Thymus (tissue), 14 donors: ENCODE results near the gene IGFLR1. TPM values are rescaled to one million over a fixed set of nuclear protein-coding genes. Genes with fewer than 3 reads are reported as not detected.

Source experiments
- DNase-seq, 9 donors: peaks; one replicate each; pipeline ENCODE4 v3.0.0-alpha.2; 2013; ENCODE audit warnings: low spot score in 9 of 9, low read depth in 6 of 9, missing footprints in 1 of 9
- H3K27ac ChIP-seq, 2 donors: one replicate each; pipeline ENCODE4 v1.5.1; 2013; ENCODE audit warnings: control low read depth in 1 of 2, low read depth in 1 of 2, low read length in 1 of 2, mild to moderate bottlenecking in 1 of 2, moderate library complexity in 1 of 2
- H3K27me3 ChIP-seq, 2 donors: one replicate each; pipeline ENCODE4 v1.5.1; 2013; ENCODE audit warnings: low read length in 1 of 2; ENCODE audit not compliant: control insufficient read depth in 2 of 2, insufficient read depth in 1 of 2
- H3K36me3 ChIP-seq, 2 donors: one replicate each; pipeline ENCODE4 v1.5.1; 2013; ENCODE audit warnings: low read length in 1 of 2, mild to moderate bottlenecking in 1 of 2, moderate library complexity in 1 of 2; ENCODE audit not compliant: control insufficient read depth in 2 of 2, insufficient read depth in 2 of 2
- H3K4me1 ChIP-seq, 2 donors: one replicate each; pipeline ENCODE4 v1.5.1; 2013; ENCODE audit warnings: low read length in 2 of 2; ENCODE audit not compliant: control insufficient read depth in 2 of 2, insufficient read depth in 2 of 2
- H3K4me3 ChIP-seq, 2 donors: one replicate each; pipeline ENCODE4 v1.5.1; 2013; ENCODE audit warnings: low read length in 2 of 2, control low read depth in 1 of 2, mild to moderate bottlenecking in 1 of 2
- H3K9me3 ChIP-seq, 2 donors: one replicate each; pipeline ENCODE4 v1.5.1; 2013; ENCODE audit warnings: low read length in 1 of 2, mild to moderate bottlenecking in 1 of 2; ENCODE audit not compliant: control insufficient read depth in 2 of 2, insufficient read depth in 1 of 2
- WGBS: extraction: QIAGEN DNeasy Blood & Tissue Kit; methylation state at CpG from one replicate; pipeline ENCODE4 v1.1.7; 2013; 5-methylcytosine and 5-hydroxymethylcytosine counted together
- long read RNA-seq, 10 donors: transcript quantifications; one replicate each; lab custom pipeline, GENCODE V29; 2026
- polyA plus RNA-seq: library from polyadenylated mRNA; stranded (reverse); fragments of 200-250 nt; gene quantifications from one replicate; pipeline ENCODE4 v1.2.3, GENCODE V29; 2013
- total RNA-seq: library from RNA; stranded (reverse); fragments of 120-200 nt; gene quantifications from one replicate; pipeline ENCODE4 v1.2.4, GENCODE V29; 2013
- donor health status: healthy.

Gene IGFLR1
- total RNA-seq (12.2 TPM), polyA plus RNA-seq (67.8 TPM)
- long read RNA-seq, donor 1 = 0 reads
- long read RNA-seq, donor 2, partial matches to known transcripts = 0 of 4 reads
- long read RNA-seq, donor 2, other reads (novel, unspliced or antisense) = 0 of 4 reads
- long read RNA-seq, donor 3 = 0 reads
- long read RNA-seq, donor 4 = 0 reads
- long read RNA-seq, donor 5, partial matches to known transcripts = 0 of 5 reads
- long read RNA-seq, donor 5, other reads (novel, unspliced or antisense) = 0 of 5 reads
- long read RNA-seq, donor 6, partial matches to known transcripts = 0 of 1 reads
- long read RNA-seq, donor 6, other reads (novel, unspliced or antisense) = 0 of 1 reads
- long read RNA-seq, donor 7, partial matches to known transcripts = 0 of 3 reads
- long read RNA-seq, donor 7, other reads (novel, unspliced or antisense) = 0 of 3 reads
- long read RNA-seq, donor 8, partial matches to known transcripts = 0 of 3 reads
- long read RNA-seq, donor 8, other reads (novel, unspliced or antisense) = 0 of 3 reads
- long read RNA-seq, donor 9, partial matches to known transcripts = 0 of 1 reads
- long read RNA-seq, donor 9, other reads (novel, unspliced or antisense) = 0 of 1 reads
- long read RNA-seq, donor 10, partial matches to known transcripts = 0 of 3 reads
- long read RNA-seq, donor 10, other reads (novel, unspliced or antisense) = 0 of 3 reads

GRCh38 chr19:35742121-35742724, at the start of gene IGFLR1:
IGFLR1 (minus strand) TSS chr19:35742452; CDS start chr19:35741180, 1,272 bp downstream.
- DNase-seq = peak in 3 of 9 donors; percentile 37 to 81 (median 60)
- Histone ChIP-seq H3K4me1 (peaks cover 30 to 53% of the 10 kb centered on the region in 2 donors), H3K27me3 (no peaks in the 10 kb centered on the region), H3K36me3 (peaks cover 14 to 25% of the 10 kb centered on the region in 2 donors), H3K27ac (peak within 1 kb of the TSS; percentile 96 to 97), H3K9me3 (peaks cover 0 to 3% of the 10 kb centered on the region in 2 donors), H3K4me3 (peak within 1 kb of the TSS; percentile 8 to 79)
- 17% methylated on average over 9 of the region's 9 CpGs for WGBS

- DNase-seq = no peak
- H3K27ac ChIP-seq = no peak overlapping the region
- peaks cover 0 to 12% of the 10 kb centered on the region in 2 donors for H3K36me3 ChIP-seq
- H3K4me3 ChIP-seq = no peak overlapping the region
- H3K4me1 ChIP-seq = no peaks in the 10 kb centered on the region
- no peaks in the 10 kb centered on the region for H3K9me3 ChIP-seq
- H3K27me3 ChIP-seq = peaks cover 0 to 16% of the 10 kb centered on the region in 2 donors
- WGBS = 95% methylated on average over 9 of the region's 9 CpGs
Measured at GRCh38 chr19:35791814-35792279, 49.6 kb upstream of the IGFLR1 start.

GRCh38 chr19:35790981-35791813, 48.9 kb upstream of the IGFLR1 start:
- DNase-seq = peak in 3 of 9 donors; percentile 7 to 34 (median 31)
- WGBS = 80% methylated on average over 20 of the region's 20 CpGs
- no peaks in the 10 kb centered on the region for H3K9me3 ChIP-seq
- H3K36me3 ChIP-seq = peaks cover 2 to 16% of the 10 kb centered on the region in 2 donors
- peaks cover 0 to 9% of the 10 kb centered on the region in 2 donors for H3K27me3 ChIP-seq
- no peaks in the 10 kb centered on the region for H3K4me1 ChIP-seq
- no peak overlapping the region for H3K4me3 ChIP-seq
- no peak overlapping the region for H3K27ac ChIP-seq

- Histone ChIP-seq H3K27ac (no peak overlapping the region), H3K27me3 (peaks cover 0 to 1% of the 10 kb centered on the region in 2 donors), H3K36me3 (peaks cover 8 to 26% of the 10 kb centered on the region in 2 donors), H3K4me1 (no peaks in the 10 kb centered on the region), H3K4me3 (no peak overlapping the region), H3K9me3 (no peaks in the 10 kb centered on the region)
- DNase-seq = no peak
- WGBS = 96% methylated on average over 19 of the region's 19 CpGs
Measured at GRCh38 chr19:35789978-35790944, 48.0 kb upstream of the IGFLR1 start.

GRCh38 chr19:35789195-35789977, 47.1 kb upstream of the IGFLR1 start:
- peaks cover 8 to 34% of the 10 kb centered on the region in 2 donors for H3K36me3 ChIP-seq
- no peak for DNase-seq
- H3K27me3 ChIP-seq = no peaks in the 10 kb centered on the region
- 94% methylated on average over 11 of the region's 11 CpGs for WGBS
- H3K4me1 ChIP-seq = no peaks in the 10 kb centered on the region
- no peak overlapping the region for H3K27ac ChIP-seq
- no peaks in the 10 kb centered on the region for H3K9me3 ChIP-seq
- H3K4me3 ChIP-seq = no peak overlapping the region

GRCh38 chr19:35788205-35788960, 46.1 kb upstream of the IGFLR1 start:
- no peak for DNase-seq
- Histone ChIP-seq H3K9me3 (no peaks in the 10 kb centered on the region), H3K36me3 (peaks cover 8 to 44% of the 10 kb centered on the region in 2 donors), H3K4me1 (no peaks in the 10 kb centered on the region), H3K27ac (no peak overlapping the region), H3K27me3 (no peaks in the 10 kb centered on the region), H3K4me3 (no peak overlapping the region)
- WGBS = 93% methylated on average over 12 of the region's 12 CpGs

GRCh38 chr19:35787227-35787799, 45.1 kb upstream of the IGFLR1 start:
- DNase-seq = no peak
- no peak overlapping the region for H3K27ac ChIP-seq
- H3K4me1 ChIP-seq = no peaks in the 10 kb centered on the region
- no peaks in the 10 kb centered on the region for H3K27me3 ChIP-seq
- 98% methylated on average over 15 of the region's 15 CpGs for WGBS
- H3K36me3 ChIP-seq = peaks cover 17 to 55% of the 10 kb centered on the region in 2 donors
- H3K4me3 ChIP-seq = no peak overlapping the region
- H3K9me3 ChIP-seq = no peaks in the 10 kb centered on the region
